ENCODE data around the gene BAZ1B.
"Not testable (repeated sequence)": the region's sequence is repeated elsewhere in the genome, so short reads cannot be mapped to it uniquely, and the experiment has no call there.

Gene BAZ1B

DNA sequence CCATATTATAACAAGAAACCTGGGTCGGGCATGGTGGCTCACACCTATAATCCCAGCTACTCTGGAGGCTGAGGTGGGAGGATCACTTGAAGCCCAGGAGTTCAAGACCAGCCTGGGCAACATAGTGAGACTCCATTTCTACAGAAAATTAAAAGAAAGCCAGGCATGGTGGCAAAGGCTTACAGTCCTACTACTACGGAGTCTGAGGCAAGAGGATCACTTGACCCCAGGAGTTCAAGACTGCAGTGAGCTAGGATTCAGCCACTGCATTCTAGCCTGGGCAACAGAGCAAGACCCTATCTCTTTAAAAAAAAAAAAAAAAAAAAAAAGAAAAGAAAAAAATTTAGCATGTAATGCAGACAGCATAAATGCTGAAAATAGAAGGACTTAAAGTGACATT lies 16.4 kb upstream of the BAZ1B start:
- not testable (repeated sequence) for DNase-seq (ENCODE audit: low read depth)

GRCh38 chr7:73537051-73537450 lies 15.0 kb upstream of the BAZ1B start:
- DNase-seq (ENCODE audit: low read depth): no peak

- DNase-seq (ENCODE audit: low read depth): no peak
These were observed 14.4 kb upstream of the BAZ1B start for GRCh38 chr7:73536479-73536878.

- not testable (repeated sequence) for DNase-seq (ENCODE audit: low read depth)
These were observed 13.8 kb upstream of the BAZ1B start for GRCh38 chr7:73535918-73536317.

- no peak for DNase-seq (ENCODE audit: low read depth)
These were observed 11.6 kb upstream of the BAZ1B start for GRCh38 chr7:73533742-73534141.

DNA sequence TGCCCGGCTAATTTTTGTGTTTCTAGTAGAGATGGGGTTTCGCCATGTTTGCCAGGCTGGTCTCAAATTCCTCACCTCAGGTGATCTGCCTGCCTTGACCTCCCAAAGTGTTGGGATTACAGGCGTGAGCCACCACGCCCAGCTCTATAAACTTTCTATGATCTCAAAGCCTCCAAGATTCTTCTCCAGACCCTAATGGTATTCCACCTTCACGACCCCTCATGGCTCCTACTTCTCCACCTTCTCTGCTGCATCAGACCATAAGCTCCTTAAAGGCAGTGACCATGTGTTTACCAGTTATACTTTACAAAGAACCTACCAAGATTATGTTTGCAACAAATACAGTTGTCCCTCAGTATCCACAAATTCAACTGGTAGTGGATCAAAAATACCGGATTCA lies 10.1 kb upstream of the BAZ1B start:
- no peak for DNase-seq (ENCODE audit: low read depth)

DNA sequence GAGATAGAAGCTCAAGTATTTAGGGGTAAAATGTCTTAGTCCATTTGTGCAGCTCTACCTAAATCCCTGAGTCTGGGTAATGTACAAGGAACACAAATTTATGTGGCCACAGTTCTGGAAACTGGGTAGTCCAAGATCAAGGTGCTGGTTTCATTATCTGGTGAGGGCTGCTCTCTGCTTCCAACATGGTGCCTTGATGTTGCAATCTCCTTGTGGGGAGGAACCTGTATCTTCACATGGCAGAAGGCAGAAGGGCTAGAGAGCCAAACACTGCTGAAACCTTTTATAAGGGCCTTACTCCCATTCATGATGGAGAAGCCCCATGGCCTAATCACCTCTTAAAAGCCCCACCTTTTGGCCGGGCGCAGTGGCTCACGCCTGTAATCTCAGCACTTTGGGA lies 8.7 kb upstream of the BAZ1B start:
- DNase-seq (ENCODE audit: low read depth): no peak

GRCh38 chr7:73526896-73527821 lies 5.1 kb upstream of the BAZ1B start:
- DNase-seq (ENCODE audit: low read depth): no peak

GRCh38 chr7:73526158-73526494 lies 4.0 kb upstream of the BAZ1B start:
- not testable (repeated sequence) for DNase-seq (ENCODE audit: low read depth)

GRCh38 chr7:73521636-73522104 lies 423 bp downstream of the BAZ1B start:
- peak; percentile 38 for DNase-seq (ENCODE audit: low read depth)

GRCh38 chr7:73520673-73521635 lies 1.1 kb downstream of the BAZ1B start:
- DNase-seq (ENCODE audit: low read depth): no peak

DNA sequence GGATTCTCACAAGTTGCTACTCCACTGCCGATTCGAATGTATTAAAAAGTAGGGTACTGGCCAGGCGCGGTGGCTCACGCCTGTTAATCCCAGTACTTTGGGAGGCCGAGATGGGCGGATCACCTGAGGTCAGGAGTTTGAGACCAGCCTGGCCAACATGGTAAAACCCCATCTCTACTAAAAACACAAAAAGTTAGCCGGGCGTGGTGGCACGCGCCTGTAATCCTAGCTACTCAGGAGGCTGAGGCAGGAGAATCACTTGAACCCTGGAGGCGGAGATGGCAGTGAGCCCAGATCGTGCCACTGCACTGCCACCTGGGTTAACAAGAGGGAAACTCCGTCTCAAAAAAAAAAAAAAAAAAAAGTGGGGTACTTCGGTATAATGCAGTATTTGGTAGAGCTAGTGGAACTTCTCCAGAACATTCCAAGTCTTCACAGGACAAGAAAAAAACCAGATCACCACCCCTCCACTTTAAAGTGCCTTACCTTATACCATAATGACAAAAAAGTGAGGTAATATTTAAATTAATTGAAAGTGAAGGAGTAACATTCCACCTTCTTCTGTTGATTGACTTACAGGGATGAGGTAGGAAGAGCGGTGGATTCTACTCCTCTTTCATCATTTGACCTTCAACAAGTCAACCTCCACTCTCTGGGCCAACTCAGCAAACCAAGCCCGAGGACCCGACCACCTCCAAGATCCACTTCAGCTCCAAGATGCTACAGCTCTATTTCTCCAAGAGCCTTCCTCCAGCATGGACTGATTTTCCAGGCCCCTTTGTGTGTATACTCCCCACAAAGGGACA lies 2.0 kb downstream of the BAZ1B start:
- peak; percentile 4 for DNase-seq (ENCODE audit: low read depth)

DNA sequence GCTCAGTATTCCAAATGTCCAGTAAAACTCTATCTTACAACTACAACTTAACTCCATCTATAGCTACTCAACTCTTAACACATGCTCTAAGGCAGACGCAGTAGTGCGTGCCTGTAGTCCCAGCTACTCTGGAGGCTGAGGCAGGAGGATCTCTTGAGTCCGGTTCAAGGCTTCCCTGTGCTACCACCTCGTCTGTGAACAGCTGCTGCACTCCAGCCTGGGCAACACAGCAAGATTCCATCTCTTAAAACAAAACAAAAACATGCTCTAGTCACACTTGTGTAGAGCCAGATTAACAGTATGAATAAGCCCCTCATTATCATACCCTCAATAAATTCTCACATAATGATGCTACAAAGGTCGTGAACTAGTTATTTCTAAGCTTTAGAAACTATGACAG lies 3.6 kb downstream of the BAZ1B start:
- DNase-seq (ENCODE audit: low read depth): no peak

DNA sequence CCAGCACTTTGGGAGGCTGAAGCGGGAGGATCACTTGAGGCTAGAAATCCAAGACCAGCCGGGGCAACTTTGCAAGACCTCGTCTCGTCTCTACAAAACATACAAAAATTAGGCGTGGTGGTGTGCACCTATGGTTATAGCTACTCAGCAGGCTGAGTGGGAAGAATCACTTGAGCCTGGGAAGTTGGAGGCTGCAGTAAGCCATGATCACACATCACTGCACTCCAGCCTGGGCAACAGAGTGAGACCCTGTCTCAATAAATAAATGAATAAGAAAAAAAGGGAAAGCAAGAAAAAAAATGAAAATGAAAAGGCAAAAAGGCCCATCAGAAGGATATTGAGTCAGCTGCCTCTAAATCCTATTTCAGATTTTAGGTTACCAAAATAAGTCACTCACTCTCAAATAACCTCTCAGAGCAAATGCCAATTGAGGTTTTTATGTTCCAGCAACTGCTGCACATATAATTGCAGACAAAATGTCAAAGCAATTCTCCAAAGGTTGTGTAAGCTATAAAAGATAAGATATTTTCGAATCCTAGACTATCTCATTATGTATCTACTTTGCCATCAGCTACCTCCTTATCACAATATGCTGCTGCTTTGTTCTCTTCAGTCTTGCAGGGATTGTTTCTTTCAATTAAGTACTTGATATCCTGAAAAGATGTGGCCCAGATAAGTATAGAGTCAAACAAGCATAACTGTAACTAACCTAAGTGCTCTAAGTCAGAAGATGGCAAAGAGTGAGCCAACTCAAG lies 4.7 kb downstream of the BAZ1B start:
- no peak for DNase-seq (ENCODE audit: low read depth)

DNA sequence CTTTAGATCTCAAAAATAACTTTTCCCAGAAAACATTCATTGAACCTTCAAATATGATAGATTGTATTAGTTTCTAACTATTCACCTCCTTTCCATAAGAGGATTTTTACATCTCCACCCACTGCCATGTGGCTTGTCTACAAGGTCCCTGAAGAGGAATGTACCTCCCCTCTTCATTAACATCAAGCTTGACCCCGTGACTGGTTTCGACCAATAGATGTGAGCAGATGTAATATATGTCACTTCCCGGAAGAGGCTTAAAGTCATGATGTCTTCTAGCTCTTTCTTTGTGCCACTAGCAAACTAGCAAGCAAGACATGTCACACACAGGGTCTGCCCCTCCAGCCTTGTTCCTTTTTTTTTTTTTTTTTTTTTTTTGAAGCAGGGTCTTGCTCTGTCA lies 6.9 kb downstream of the BAZ1B start:
- DNase-seq (ENCODE audit: low read depth): no peak

- DNase-seq (ENCODE audit: low read depth): no peak
These were observed 9.9 kb downstream of the BAZ1B start for GRCh38 chr7:73512018-73512780.

DNA sequence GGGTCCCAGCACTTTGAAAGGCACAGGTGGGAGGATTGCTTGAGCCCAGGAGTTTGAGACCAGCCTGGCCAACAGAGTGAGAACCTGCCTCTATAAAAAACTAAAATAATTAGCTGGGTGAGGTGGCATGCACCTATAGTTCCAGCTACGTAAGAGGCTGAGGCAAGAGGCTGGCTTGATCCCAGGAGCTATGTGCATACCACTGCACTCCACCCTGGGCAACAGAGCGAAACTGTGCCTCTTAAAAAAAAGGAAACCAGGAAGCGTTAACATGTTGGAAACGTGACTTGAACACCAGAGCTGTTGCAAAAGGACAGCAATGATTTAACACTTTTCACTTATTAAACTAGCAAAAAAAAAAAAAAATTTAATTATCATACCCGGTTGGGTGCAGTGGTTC lies 12.6 kb downstream of the BAZ1B start:
- DNase-seq (ENCODE audit: low read depth): no peak

- DNase-seq (ENCODE audit: low read depth): no peak
These were observed 14.5 kb downstream of the BAZ1B start for GRCh38 chr7:73507556-73507955.

- no peak for DNase-seq (ENCODE audit: low read depth)
These were observed 17.2 kb downstream of the BAZ1B start for GRCh38 chr7:73504920-73505319.

DNA sequence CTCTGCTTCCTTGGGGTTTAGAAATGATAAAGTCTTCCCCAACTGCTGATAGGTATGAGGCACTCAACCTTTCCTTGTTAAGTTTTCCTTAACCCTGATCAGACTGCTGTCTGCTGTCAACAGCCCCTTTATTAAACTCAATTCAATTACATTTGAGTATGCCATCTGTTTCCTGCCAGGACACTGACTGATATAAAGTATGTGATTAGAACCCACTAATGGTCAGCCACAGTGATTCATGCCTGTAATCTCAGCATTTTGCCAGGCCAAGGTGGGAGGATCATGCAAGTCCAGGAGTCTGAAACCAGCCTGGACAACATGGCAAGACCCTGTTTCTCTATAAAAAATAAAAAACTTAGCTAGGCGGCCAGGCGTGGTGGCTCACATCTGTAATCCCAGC lies 18.1 kb downstream of the BAZ1B start:
- no peak for DNase-seq (ENCODE audit: low read depth)
